ENCODE results near the gene PDZK1IP1. TPM values are rescaled to one million over a fixed set of nuclear protein-coding genes. Genes with fewer than 3 reads are reported as not detected.

The PDZK1IP1 gene
- polyA plus RNA-seq, 1 donor from 2014 or later: not detected

DNA sequence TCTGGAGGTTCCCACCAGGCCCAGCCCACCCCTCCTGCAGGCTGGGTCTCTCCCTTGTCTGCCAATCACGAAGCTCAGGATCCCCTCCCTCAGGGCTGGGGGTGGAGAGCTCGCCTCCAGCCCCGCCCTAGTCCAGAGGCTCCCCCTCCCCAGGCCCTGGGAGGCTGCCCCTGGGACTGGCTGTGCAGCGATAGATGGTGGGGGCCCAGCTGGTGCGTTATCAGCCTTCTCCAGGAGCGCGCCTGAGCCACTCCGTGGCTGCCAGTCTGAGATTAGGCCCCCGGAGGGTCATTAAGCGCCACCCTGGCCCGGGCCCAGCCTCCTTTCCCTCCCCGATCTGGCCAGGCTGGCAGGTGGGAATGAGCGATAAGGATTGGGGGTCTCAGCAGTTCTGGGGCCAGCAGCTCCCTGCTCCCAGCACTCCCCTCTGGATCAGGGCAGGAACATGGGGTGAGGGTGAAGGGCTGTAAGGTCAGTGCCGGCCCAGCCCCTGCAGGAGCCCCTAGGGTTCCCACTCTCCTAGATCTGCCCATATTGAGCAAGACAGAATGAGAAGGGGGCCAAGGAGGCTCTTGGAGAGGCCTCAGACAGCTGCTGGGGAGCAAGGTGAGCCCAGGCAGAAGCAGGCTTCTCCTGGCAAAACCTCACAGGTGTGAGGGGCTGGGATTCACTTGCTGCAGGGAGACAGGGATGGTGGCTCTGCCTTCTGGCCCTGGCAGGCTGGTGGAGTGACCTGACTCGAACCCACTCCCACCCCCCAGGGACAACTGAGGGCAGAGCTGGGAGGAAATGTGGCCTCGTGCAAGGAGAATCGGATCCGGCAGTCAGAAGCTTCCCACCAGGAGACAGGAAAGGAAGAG is 8.5 kb downstream of the PDZK1IP1 start:
- Histone ChIP-seq H3K27ac (ENCODE audit: low read length) (no peak overlapping the region), H3K9me2 (ENCODE audit: insufficient read depth, low read length) (no peaks in the 10 kb centered on the region), H3F3A (ENCODE audit: insufficient read depth, low read length, poor library complexity, severe bottlenecking) (no peaks in the 10 kb centered on the region), H3K9me3 (ENCODE audit: low read length) (no peaks in the 10 kb centered on the region), H3K4me3 (ENCODE audit: low read length) (no peak overlapping the region), H3K36me3 (ENCODE audit: insufficient read depth, low read length) (no peaks in the 10 kb centered on the region), H3K79me2 (replicated peaks; ENCODE audit: insufficient read depth, low read length) (no peaks in the 10 kb centered on the region), H4K20me1 (ENCODE audit: insufficient read depth) (no peaks in the 10 kb centered on the region), H2AFZ (ENCODE audit: low read depth, low read length) (no peak overlapping the region), H3K27me3 (ENCODE audit: insufficient read depth, low read depth, low read length) (peaks cover 12% of the 10 kb centered on the region), H3K4me2 (ENCODE audit: low read length) (no peak overlapping the region), H3K9ac (ENCODE audit: low read length) (no peak overlapping the region)
- TF ChIP-seq TAF1 (IDR thresholded peaks at IDR 0.05; ENCODE audit: low read depth): no peak
- TF ChIP-seq RAD21 (conservative IDR thresholded peaks at IDR 0.05): no peak
- TF ChIP-seq, protein P1, sequence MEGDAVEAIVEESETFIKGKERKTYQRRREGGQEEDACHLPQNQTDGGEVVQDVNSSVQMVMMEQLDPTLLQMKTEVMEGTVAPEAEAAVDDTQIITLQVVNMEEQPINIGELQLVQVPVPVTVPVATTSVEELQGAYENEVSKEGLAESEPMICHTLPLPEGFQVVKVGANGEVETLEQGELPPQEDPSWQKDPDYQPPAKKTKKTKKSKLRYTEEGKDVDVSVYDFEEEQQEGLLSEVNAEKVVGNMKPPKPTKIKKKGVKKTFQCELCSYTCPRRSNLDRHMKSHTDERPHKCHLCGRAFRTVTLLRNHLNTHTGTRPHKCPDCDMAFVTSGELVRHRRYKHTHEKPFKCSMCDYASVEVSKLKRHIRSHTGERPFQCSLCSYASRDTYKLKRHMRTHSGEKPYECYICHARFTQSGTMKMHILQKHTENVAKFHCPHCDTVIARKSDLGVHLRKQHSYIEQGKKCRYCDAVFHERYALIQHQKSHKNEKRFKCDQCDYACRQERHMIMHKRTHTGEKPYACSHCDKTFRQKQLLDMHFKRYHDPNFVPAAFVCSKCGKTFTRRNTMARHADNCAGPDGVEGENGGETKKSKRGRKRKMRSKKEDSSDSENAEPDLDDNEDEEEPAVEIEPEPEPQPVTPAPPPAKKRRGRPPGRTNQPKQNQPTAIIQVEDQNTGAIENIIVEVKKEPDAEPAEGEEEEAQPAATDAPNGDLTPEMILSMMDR (IDR thresholded peaks at IDR 0.05; ENCODE audit: poor library complexity, severe bottlenecking): no peak

DNA sequence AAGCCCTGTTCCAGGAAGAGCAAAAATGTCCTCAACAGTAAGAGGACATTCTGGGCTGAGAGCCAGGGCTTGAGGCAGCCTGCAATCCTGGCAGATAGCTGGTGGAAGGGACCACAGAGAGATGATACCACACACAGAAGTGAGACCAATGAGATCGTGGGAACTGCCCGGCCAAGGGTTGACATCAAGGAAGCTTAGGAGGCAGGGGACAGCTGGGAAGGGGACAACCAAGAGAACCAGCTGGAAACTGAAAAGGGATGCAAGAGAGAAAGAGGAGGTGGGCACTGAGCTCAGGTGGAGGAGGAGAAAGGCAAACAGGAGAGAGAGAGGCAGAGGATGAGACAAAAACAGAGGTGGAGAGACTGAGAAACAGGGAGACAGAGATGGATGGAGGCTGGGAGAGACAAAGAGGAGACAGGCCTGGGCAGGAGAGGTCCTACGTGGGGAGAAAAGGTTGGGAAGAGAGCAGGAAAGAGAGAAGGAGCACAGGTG is 9.2 kb downstream of the PDZK1IP1 start:
- Histone ChIP-seq H3K27ac (ENCODE audit: low read length) (no peak overlapping the region), H3K79me2 (replicated peaks; ENCODE audit: insufficient read depth, low read length) (no peaks in the 10 kb centered on the region), H4K20me1 (ENCODE audit: insufficient read depth) (no peaks in the 10 kb centered on the region), H3K36me3 (ENCODE audit: insufficient read depth, low read length) (no peaks in the 10 kb centered on the region), H3K27me3 (ENCODE audit: insufficient read depth, low read depth, low read length) (peaks cover 12% of the 10 kb centered on the region), H3K4me2 (ENCODE audit: low read length) (no peak overlapping the region), H3K9me2 (ENCODE audit: insufficient read depth, low read length) (no peaks in the 10 kb centered on the region), H3K4me3 (ENCODE audit: low read length) (no peak overlapping the region), H2AFZ (ENCODE audit: low read depth, low read length) (no peak overlapping the region), H3K9me3 (ENCODE audit: low read length) (no peaks in the 10 kb centered on the region), H3F3A (ENCODE audit: insufficient read depth, low read length, poor library complexity, severe bottlenecking) (no peaks in the 10 kb centered on the region), H3K9ac (ENCODE audit: low read length) (no peak overlapping the region)
- no peak for TF ChIP-seq MXI1 (conservative IDR thresholded peaks at IDR 0.05; ENCODE audit: poor library complexity, severe bottlenecking)
- TF ChIP-seq SMC3 (conservative IDR thresholded peaks at IDR 0.05; ENCODE audit: poor library complexity): no peak
- TF ChIP-seq, protein P2, sequence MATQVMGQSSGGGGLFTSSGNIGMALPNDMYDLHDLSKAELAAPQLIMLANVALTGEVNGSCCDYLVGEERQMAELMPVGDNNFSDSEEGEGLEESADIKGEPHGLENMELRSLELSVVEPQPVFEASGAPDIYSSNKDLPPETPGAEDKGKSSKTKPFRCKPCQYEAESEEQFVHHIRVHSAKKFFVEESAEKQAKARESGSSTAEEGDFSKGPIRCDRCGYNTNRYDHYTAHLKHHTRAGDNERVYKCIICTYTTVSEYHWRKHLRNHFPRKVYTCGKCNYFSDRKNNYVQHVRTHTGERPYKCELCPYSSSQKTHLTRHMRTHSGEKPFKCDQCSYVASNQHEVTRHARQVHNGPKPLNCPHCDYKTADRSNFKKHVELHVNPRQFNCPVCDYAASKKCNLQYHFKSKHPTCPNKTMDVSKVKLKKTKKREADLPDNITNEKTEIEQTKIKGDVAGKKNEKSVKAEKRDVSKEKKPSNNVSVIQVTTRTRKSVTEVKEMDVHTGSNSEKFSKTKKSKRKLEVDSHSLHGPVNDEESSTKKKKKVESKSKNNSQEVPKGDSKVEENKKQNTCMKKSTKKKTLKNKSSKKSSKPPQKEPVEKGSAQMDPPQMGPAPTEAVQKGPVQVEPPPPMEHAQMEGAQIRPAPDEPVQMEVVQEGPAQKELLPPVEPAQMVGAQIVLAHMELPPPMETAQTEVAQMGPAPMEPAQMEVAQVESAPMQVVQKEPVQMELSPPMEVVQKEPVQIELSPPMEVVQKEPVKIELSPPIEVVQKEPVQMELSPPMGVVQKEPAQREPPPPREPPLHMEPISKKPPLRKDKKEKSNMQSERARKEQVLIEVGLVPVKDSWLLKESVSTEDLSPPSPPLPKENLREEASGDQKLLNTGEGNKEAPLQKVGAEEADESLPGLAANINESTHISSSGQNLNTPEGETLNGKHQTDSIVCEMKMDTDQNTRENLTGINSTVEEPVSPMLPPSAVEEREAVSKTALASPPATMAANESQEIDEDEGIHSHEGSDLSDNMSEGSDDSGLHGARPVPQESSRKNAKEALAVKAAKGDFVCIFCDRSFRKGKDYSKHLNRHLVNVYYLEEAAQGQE (IDR thresholded peaks at IDR 0.05; ENCODE audit: borderline replicate concordance): no peak
- TF ChIP-seq RAD21 (conservative IDR thresholded peaks at IDR 0.05): no peak
- TF ChIP-seq, protein P1 (IDR thresholded peaks at IDR 0.05; ENCODE audit: poor library complexity, severe bottlenecking): no peak
- no peak for TF ChIP-seq POLR2AphosphoS5 (IDR thresholded peaks at IDR 0.05)
- TF ChIP-seq TAF1 (IDR thresholded peaks at IDR 0.05; ENCODE audit: low read depth): no peak
- TF ChIP-seq EZH2 (IDR thresholded peaks at IDR 0.05; ENCODE audit: borderline replicate concordance, insufficient read depth, low read length, poor library complexity, severe bottlenecking): no peak
- no peak for TF ChIP-seq EP300 (conservative IDR thresholded peaks at IDR 0.05; ENCODE audit: poor library complexity, severe bottlenecking)

All from neural cell (in vitro differentiated cells).